ENCODE measurements around the gene SHISAL2A.
"Not testable (repeated sequence)": the region's sequence is repeated elsewhere in the genome, so short reads cannot be mapped to it uniquely, and the experiment has no call there.

SHISAL2A gene

DNA sequence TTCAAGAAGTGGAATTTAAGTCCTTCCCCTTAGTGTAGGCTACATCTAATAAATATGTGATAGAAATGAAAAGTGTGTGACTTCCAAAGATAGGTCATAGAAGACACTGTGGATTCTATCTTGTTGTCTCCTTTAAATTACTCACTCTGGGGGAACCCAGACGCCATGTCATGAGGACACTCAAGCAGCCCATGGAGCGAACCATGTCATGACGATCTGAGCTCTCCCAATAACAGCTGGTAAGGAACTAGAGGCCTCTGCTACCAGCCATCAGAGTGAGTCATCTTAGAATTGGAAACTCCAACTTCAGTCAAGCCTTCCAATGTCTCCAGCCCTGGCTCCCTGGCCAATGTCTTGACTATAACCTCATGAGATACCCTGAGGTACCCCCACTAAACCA, 58.9 kb downstream of the SHISAL2A start:
- no peak for DNase-seq

GRCh38 chr1:52692697-52693096, 59.7 kb downstream of the SHISAL2A start:
- DNase-seq: no peak

DNA sequence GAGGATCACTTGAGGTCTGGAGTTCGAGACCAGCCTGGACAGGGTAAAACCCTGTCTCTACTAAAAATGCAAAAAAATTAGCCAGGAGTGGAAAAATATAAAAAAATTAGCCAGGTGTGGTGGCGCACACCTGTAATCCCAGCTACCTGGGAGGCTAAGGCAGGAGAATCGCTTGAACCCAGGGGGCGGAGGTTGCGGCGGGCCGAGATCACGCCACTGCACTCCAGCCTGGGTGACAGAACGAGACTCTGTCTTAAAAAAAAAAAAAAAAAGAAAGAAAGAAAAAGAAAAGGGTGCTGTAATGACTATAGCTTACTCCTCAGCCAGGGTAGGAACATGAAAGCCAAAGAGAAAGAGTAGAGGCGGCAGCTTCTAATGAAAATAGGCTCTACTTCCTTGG, 60.4 kb downstream of the SHISAL2A start:
- not testable (repeated sequence) for DNase-seq

DNA sequence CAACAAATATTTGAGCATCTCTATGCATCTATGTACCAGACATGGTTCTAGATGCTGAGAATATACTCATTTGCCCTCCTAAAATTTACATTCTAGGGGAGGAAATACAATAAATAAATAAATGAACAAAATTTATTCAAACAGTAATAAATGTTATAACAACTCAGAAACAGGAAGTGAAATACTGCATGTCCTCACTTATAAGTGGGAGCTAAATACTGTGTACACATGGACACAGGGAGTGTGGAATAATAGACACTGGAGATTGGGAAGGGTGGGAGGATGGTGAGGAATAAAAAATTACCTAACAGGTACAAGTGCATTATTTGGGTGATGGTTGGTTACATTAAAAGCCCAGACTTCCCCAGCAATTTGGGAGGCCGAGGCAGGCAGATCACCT, 60.9 kb downstream of the SHISAL2A start:
- no peak for DNase-seq

- DNase-seq: no peak
Measured at GRCh38 chr1:52695627-52696026, 62.7 kb downstream of the SHISAL2A start.

DNA sequence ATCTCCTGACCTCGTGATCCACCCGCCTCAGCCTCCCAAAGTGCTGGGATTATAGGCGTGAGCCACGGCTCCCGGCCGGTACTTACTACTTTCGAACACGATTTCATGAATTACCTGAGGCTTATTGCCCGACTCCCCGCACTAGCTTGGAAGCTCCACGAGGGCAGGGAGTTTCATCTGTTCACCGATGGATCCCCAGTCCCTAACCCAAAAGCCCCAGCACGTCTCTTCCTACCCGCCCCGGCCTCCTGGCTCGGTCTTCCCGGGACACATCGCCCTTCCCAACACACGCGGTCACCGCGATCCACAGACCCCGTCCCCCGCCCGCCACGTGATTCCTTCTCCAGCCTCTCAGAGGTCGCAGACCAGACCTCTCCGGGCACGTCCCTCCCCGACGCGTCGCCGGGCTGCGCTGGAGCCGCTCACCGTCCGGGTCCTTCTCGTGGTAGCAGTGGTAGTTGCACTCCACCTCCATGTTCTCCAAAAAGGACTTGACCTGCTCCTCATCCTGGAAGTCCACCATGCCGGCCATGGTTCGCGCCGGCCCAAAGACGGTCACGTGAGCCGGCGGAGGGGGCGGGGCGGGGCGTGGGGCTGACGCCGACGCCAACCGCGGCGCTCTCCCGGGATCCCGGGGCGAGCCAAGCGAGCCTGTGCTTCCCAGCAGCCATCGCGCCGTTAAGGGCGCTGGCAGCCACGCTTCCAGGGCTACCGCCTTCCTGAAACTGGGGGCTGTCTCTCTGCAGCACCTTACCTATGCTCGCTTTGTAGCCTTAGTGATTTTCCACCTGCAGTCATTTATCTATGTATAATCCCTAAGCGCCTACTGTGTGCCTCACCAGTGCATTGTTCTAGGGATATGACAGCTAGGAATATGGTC, 65.1 kb downstream of the SHISAL2A start, which contains the start of gene COA7:
COA7 (minus strand) TSS at position 553 of the 880 bp plus-strand sequence; CDS start at position 532, 21 bp downstream.
- peak; percentile 44 for DNase-seq

GRCh38 chr1:52702886-52703787, 70.2 kb downstream of the SHISAL2A start:
- no peak for DNase-seq

DNA sequence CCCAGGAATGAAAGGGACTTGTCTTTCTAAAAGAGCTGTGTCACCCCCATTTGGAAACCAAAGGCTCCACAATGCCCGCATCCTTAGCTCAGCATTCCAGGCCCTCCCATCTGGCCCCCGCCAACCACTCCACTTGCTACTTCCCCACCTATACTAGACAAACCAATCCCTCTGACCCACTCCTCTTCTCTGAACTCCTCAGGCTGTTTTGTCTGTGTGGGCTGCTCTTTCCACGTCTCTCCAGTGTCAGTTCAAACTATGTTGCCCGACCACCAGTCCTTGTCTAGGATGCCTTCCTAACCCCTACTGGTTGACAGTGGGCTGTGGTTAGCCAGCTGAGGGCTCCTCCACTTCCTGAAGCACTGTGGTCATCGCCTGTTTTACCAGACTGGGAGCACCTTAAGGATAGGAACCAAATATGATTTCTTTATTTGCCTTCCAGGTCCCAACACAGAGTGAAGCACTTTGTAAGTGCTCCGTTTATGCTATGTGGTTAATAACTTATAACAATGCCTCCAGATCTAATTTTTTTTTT, 73.2 kb downstream of the SHISAL2A start:
- no peak for DNase-seq
